Aorta (tissue), 5 donors: ENCODE data around the gene EEF2KMT. TPM values are rescaled to one million over a fixed set of nuclear protein-coding genes. Genes with fewer than 3 reads are reported as not detected.
A peak's percentile ranks its signal among the peaks of the same experiment; 100 is the strongest.
"Not testable (repeated sequence)": the region's sequence is repeated elsewhere in the genome, so short reads cannot be mapped to it uniquely, and the experiment has no call there.

ENCODE experiments used
- ATAC-seq: fragments of 200-7000 bp; cut with Tn5 transposase; one replicate; pipeline ENCODE4 v1.9.1; 2022; ENCODE audit warnings: moderate library complexity; ENCODE audit not compliant: low FRiP score
- DNase-seq, 2 donors: peaks; one replicate each; pipeline ENCODE4 v3.0.0-alpha.2; 2020
- H3K27ac ChIP-seq, 2 donors: one replicate each; pipeline ENCODE4 v1.5.1; 2013; ENCODE audit warnings: low read length in 2 of 2, mild to moderate bottlenecking in 2 of 2, moderate library complexity in 2 of 2, control low read depth in 1 of 2, inconsistent platforms in 1 of 2, low read depth in 1 of 2
- H3K27me3 ChIP-seq, 2 donors: one replicate each; pipeline ENCODE4 v1.6.1; 2013; ENCODE audit warnings: control low read depth in 1 of 2, low read length in 1 of 2, mild to moderate bottlenecking in 1 of 2, moderate library complexity in 1 of 2; ENCODE audit not compliant: insufficient read depth in 2 of 2, control insufficient read depth in 1 of 2
- H3K36me3 ChIP-seq, 2 donors: one replicate each; pipeline ENCODE4 v1.6.1; 2013; ENCODE audit warnings: control low read depth in 1 of 2, low read length in 1 of 2, mild to moderate bottlenecking in 1 of 2; ENCODE audit not compliant: insufficient read depth in 2 of 2, control insufficient read depth in 1 of 2
- H3K4me1 ChIP-seq, 2 donors: one replicate each; pipeline ENCODE4 v1.6.1; 2013; ENCODE audit warnings: low read length in 2 of 2, control low read depth in 1 of 2, mild to moderate bottlenecking in 1 of 2, moderate library complexity in 1 of 2; ENCODE audit not compliant: insufficient read depth in 2 of 2, control insufficient read depth in 1 of 2
- H3K4me3 ChIP-seq, 2 donors: one replicate each; pipeline ENCODE4 v1.5.1; 2013; ENCODE audit warnings: low read length in 2 of 2, control low read depth in 1 of 2, mild to moderate bottlenecking in 1 of 2
- H3K9me3 ChIP-seq: one replicate; pipeline ENCODE4 v1.6.1; 2013; ENCODE audit warnings: mild to moderate bottlenecking, low read length; ENCODE audit not compliant: control insufficient read depth
- WGBS, 2 donors: extraction: QIAGEN DNeasy Blood & Tissue Kit; methylation state at CpG; one replicate each; pipeline ENCODE4 v1.1.7; 2013; 5-methylcytosine and 5-hydroxymethylcytosine counted together
- intact Hi-C, 2 donors: fragments of 100-400 bp; cut with DNase I; formaldehyde crosslinking; loops; one replicate each; pipeline versions ENCODE4 v1.14.2 to v1.15.0; 2022
- long read RNA-seq, 2 donors: library from polyadenylated mRNA; unstranded; transcript quantifications; one replicate each; pipeline ENCODE4 v2.0.0, GENCODE V29; 2020 to 2021
- polyA plus RNA-seq, 2 donors: library from polyadenylated mRNA; stranded (reverse); fragments of 200-250 nt; gene quantifications; one replicate each; pipeline ENCODE4 v1.2.3, GENCODE V29; 2013
- total RNA-seq, 2 donors: library from RNA; stranded (reverse); fragmentation: NEBNext Ultra II Directional; extraction: Animal tissue kit (Norgen Biotek cat#: 25700); gene quantifications; one replicate each; pipeline ENCODE4 v1.2.1, GENCODE V29; 2021
- donor health status: healthy with polysubstance abuse.
- donor health status: Bipolar disorder and iron deficiency.
- donor health status: DM: no; HTN: no; CAD: no.
- donor health status: DM: no; HTN: no; CAD: no.
- donor health status: DM: yes; HTN: yes; CAD: no.

EEF2KMT gene, protein sequence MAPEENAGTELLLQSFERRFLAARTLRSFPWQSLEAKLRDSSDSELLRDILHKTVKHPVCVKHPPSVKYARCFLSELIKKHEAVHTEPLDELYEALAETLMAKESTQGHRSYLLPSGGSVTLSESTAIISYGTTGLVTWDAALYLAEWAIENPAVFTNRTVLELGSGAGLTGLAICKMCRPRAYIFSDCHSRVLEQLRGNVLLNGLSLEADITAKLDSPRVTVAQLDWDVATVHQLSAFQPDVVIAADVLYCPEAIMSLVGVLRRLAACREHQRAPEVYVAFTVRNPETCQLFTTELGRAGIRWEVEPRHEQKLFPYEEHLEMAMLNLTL
- 1 to 10 TPM; 5.7 to 6.8 TPM for total RNA-seq
- 1 to 10 TPM; 4.2 to 7.6 TPM for polyA plus RNA-seq
- long read RNA-seq, donor 1, transcript EEF2KMT-201 (8 exons, 2,390 nt): major isoform, 34 of 68 reads
- long read RNA-seq, donor 1, transcript EEF2KMT-202 (7 exons, 2,268 nt): minor isoform, 7 of 68 reads
- long read RNA-seq, donor 1, partial matches to known transcripts: 1 of 68 reads
- long read RNA-seq, donor 1, other reads (novel, unspliced or antisense): 22 of 68 reads
- long read RNA-seq, donor 2, transcript EEF2KMT-201 (8 exons, 2,390 nt): major isoform, 6 of 13 reads
- long read RNA-seq, donor 2, partial matches to known transcripts: 2 of 13 reads
- long read RNA-seq, donor 2, other reads (novel, unspliced or antisense): 4 of 13 reads

DNA sequence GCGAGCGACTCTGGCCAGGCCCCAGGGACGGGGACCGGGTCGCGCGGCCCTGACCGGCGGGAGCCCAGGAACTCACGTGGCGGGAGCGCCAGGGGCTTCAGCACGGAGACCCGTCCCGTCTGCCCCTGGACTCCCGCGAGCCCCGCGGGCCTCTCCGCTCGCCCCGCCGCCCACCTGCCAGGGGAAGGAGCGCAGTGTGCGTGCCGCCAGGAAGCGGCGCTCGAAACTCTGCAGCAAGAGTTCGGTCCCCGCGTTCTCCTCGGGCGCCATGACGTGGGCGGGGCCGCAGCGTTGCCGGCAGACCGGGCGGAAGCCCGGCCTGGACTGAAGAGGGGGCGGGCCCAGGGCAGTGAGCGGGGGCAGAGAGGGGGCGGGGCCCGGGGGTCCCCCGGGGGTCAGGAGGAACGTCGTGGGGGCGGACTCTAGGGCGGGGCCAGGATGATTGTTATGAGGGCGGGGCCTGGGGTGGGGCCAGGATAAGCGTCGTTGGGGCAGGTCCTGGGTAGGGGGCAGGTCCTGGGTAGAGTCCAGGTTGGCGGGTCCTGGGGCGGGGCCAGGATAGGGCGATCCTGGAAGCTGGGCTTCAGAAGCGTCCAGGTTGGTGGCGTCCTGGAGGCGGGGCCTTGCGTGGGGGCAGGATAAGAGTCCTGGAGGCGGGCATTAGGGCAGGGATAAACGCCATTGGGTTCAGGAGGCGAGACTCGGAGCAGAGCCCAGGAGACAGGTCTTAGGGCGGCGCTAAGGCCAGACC is at the start of gene EEF2KMT:
EEF2KMT (minus strand) TSS at position 326 of the 751 bp plus-strand sequence; CDS start at position 270, 56 bp downstream.
- peak within 1 kb of the TSS; percentile 14 to 52 for H3K4me3 ChIP-seq
- ATAC-seq (peak; percentile 100), DNase-seq (peak; percentile 100)
- H3K27ac ChIP-seq: peak within 1 kb of the TSS in 1 of 2 donors; percentile 31
- not testable (repeated sequence) for H3K4me1 ChIP-seq, H3K36me3 ChIP-seq, H3K27me3 ChIP-seq, H3K9me3 ChIP-seq
- WGBS, 2 donors: 1% methylated on average over 52 to 67 of the region's 67 CpGs
- intact Hi-C loops: loop anchor here in 1 of 2 donors (10.0 kb wide), 1 partner anchor 153 kb away; no protein-coding TSS in a partner anchor

DNA sequence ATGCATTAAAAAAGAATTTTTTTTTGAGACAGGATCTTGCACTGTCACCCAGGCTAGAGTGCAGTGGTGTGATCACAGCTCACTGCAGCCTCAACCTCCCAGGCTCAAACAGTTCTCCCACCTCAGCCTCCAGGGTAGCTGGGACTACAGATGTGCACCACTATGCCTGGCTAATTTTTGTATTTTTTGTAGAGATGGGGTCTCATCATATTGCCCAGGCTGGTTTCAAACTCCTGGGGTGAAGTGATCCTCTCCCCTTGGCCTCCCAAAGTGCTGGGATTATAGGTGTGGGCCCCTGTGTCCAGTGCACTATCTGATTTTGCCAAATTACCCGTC is 47.0 kb upstream of the EEF2KMT start:
- H3K4me1 ChIP-seq, H3K9me3 ChIP-seq, H3K27ac ChIP-seq, H3K36me3 ChIP-seq, H3K27me3 ChIP-seq, ATAC-seq, DNase-seq, intact Hi-C loops, H3K4me3 ChIP-seq: not testable (repeated sequence)
- WGBS, 2 donors: 64 to 78% methylated on average over 1 of the region's 1 CpG

DNA sequence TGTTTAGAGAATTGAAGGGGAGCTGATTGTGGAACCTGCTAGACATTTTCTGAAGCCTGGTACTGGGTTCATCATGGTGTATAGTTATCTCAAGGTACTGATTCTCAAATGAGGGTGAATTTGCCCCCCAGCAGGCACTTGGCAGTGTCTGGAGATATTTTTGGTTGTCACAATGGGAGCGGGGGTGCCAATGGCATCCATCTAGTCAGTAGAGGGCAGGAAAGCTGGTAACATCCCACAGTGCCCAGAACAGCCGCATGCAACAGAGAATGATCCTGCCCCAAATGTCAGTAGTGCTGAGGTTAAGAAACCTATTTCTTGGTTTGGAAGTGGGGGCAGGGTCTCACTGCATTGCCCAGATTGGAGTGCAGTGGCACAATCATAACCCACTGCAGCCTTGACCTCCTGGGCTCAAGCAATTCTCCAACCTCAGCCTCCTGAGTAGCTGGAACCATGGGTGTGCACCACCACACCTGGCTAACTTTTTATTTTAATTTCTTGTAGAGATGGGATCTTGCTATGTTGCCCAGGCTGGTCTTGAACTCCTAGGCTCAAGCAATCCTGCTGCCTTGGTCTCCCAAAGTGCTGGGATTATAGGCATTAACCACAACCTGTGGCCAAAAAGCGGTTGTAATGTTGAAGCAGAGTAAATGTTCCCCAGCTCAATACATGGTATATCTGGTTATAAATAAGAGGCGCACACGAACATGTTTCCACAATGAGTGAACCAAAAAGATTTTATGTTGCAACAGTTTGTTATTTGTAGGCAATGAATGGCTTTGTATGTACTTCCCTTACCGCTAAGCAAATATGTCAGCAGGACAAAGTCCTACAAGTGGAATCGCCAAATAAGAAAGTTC is 46.4 kb upstream of the EEF2KMT start:
- H3K27ac ChIP-seq: no peak overlapping the region
- 77 to 82% methylated on average over 7 of the region's 7 CpGs for whole genome bisulfite sequencing, 2 donors
- no peaks in the 10 kb centered on the region for H3K27me3 ChIP-seq
- intact Hi-C loops: no loop called here
- H3K36me3 ChIP-seq: no peaks in the 10 kb centered on the region
- DNase-seq: no peak
- no peaks in the 10 kb centered on the region for H3K4me1 ChIP-seq
- H3K4me3 ChIP-seq: no peak overlapping the region
- no peaks in the 10 kb centered on the region for H3K9me3 ChIP-seq
- ATAC-seq: no peak

DNA sequence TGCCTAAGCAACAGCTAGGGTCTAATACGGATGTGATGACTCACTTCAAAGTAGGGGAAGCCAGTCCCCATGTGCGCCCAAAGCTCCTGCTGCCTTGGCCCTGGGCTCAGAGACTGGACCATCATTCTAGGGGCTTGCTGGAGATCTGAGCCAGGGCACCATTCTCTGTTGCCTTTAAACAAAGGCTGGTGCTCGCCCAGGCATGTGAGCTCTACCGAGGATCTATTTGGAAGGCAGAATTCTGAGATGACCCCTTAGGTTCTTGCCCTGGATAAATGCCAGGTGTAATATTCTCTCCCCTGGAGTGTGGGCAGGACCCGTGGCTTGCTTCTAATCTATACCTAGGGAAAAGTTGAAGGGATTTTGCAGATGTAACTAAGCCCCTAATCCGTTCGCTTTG is 42.6 kb upstream of the EEF2KMT start:
- ATAC-seq, H3K36me3 ChIP-seq, H3K9me3 ChIP-seq, DNase-seq, H3K27me3 ChIP-seq, intact Hi-C loops, H3K27ac ChIP-seq, H3K4me3 ChIP-seq, H3K4me1 ChIP-seq: not testable (repeated sequence)
- WGBS, 2 donors: 64 to 73% methylated on average over 7 of the region's 7 CpGs

DNA sequence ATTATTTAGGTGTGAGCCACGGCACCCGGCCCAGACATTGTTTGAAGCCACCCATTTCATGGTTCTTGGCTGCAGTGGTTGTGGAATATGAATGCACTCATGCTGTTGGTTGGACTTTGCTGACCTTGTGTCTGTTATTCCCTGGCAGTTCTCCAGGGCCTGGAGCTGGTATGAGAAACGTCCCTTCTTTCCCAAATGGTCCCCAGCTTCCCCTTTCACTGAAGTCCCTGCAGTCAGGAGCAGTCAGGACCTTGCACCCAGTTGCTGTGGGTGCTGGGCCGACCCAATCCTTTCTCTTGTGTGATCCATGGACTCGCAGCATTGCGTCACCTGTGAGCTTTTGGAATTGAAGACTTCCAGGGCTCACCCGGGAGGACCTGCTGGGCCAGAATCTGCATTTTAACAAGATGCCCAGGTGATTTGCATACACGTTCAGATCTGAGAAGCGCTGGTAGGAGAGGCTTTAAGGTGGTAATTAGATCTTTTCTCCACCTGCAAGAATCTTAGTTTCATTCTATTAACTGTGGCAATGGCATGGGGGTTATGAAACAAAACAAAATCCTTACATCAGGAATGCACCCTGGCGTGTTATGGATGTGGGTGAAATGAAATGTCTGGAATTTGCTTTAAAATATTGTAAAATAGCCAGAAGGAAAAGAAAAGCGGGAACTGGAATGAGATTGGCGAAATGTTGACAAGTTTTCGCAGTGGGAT is 37.3 kb upstream of the EEF2KMT start:
- ATAC-seq, DNase-seq, H3K4me3 ChIP-seq, H3K36me3 ChIP-seq, H3K27me3 ChIP-seq, H3K4me1 ChIP-seq, H3K27ac ChIP-seq, intact Hi-C loops, H3K9me3 ChIP-seq: not testable (repeated sequence)
- 26 to 32% methylated on average over 13 of the region's 13 CpGs for WGBS, 2 donors

DNA sequence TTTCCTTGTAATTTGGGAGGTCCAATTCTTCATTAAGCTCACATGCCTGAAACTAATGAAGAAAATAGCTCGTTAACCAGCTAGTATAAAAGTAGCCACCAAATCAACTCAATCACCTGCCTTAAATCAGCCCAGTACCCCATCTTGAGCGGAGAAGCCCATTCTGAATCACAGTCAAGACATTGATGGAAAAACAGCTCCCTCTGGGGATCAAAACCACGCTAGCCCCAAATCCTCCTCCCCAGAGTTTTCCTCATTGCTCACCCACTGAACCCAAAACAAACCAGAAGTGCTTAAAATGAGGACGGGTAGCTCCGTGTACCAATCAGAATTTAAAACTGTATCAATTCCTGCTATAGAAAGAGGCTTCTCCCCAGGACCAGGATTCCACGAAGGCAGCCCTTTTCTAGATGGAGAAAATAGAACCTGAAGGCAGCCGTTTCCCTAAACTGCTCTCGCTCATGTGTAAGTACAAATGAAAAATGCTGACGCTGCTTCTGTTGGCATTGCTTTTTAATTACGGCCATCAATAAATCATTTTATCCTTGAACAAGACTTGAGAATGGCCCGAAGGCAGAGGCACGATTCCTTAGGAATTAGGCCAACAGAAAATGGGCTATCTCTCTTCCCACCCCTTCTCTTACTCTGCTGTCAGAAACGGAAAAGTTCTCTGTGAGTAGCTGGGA is 35.5 kb upstream of the EEF2KMT start:
- H3K27ac ChIP-seq, H3K36me3 ChIP-seq, H3K9me3 ChIP-seq, ATAC-seq, intact Hi-C loops, DNase-seq, H3K4me1 ChIP-seq, H3K4me3 ChIP-seq, H3K27me3 ChIP-seq: not testable (repeated sequence)
- 23 to 31% methylated on average over 13 of the region's 13 CpGs for WGBS, 2 donors

DNA sequence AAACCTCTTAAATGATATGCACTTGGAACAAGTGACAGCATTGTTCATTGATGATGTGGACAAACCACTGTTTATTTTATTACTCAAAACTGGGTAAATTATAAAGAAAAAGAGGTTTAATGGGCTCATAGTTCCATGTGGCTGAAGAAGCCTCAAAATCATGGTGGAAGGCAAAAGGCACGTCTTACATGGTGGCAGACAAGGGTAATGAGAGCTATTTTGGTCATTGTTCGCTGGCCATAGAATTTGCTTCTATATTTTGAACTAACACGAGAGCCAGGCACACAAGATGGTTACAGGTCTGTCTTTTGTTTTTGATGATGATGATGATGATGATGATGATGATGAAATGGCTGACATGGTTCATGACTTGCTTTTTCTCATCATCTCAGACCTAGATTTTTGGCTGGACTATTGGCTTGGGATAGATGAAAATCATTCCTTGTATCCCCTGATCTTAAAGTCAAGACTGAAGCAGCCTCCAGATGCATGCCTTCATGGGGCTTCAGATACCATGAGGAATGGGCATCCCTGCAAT is 33.9 kb upstream of the EEF2KMT start:
- intact Hi-C loops, ATAC-seq, H3K4me1 ChIP-seq, H3K4me3 ChIP-seq, H3K27ac ChIP-seq, DNase-seq, H3K27me3 ChIP-seq, H3K9me3 ChIP-seq, H3K36me3 ChIP-seq: not testable (repeated sequence)
- WGBS, 2 donors: 84 to 86% methylated on average over 3 of the region's 3 CpGs
